ENCODE results near the gene PSMB5.

DNA sequence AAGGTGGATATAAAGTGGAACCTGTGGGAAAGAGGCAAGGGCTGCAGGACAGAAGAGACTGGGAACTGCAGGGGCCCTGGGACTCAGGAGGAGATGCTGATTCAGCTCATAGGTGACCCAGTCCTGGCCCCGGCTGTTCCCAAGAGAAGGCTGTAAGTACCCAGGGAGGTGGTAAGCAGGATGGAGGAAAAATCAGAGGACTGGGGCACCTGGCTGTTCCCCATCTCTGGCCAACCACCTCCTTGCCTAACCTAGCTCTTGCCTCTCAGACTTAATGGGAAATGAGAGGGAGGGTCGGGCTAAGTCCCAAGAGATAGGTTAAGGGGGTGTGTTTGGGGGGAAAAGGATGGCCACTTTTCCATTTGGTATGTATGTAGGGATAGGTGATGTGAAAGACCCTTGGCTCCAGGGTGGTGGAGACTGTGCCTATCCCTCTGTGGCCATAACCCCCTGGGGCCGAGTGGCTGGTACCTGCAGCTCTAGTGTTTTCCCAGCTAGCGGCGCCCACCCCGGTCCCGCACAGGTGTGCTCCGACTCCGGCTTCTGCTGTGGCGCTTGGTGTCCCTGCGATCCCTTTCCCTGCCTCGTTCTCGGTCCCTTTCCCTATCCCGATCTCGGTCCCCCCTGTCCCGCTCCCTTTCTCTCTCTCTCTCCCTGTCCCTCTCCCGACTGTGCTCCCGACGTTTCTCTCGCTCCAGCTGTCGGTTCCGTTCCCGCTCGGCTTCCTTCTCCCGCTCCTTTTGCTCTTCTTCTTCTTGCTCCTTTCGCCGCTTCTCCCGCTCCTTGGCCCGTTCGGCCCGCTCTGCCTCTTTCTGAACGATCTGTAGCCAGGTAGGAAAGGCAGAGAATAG, 24.2 kb upstream of the PSMB5 start:
- TF ChIP-seq, protein P1, sequence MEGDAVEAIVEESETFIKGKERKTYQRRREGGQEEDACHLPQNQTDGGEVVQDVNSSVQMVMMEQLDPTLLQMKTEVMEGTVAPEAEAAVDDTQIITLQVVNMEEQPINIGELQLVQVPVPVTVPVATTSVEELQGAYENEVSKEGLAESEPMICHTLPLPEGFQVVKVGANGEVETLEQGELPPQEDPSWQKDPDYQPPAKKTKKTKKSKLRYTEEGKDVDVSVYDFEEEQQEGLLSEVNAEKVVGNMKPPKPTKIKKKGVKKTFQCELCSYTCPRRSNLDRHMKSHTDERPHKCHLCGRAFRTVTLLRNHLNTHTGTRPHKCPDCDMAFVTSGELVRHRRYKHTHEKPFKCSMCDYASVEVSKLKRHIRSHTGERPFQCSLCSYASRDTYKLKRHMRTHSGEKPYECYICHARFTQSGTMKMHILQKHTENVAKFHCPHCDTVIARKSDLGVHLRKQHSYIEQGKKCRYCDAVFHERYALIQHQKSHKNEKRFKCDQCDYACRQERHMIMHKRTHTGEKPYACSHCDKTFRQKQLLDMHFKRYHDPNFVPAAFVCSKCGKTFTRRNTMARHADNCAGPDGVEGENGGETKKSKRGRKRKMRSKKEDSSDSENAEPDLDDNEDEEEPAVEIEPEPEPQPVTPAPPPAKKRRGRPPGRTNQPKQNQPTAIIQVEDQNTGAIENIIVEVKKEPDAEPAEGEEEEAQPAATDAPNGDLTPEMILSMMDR (IDR thresholded peaks at IDR 0.05): no peak
- no peak for TF ChIP-seq EP300 (IDR thresholded peaks at IDR 0.05; ENCODE audit: low read depth)
- no peak for TF ChIP-seq POLR2A (IDR thresholded peaks at IDR 0.05)
